Progenitor cell of endocrine pancreas (in vitro differentiated cells): ENCODE data around the gene MRPL55. TPM values are rescaled to one million over a fixed set of nuclear protein-coding genes. Genes with fewer than 3 reads are reported as not detected.

Experiments used
- DNase-seq: peaks from one replicate; pipeline ENCODE4 v3.0.0; 2021; ENCODE audit warnings: low spot score; ENCODE audit not compliant: unreplicated experiment
- H3K27ac Mint-ChIP-seq: 2 replicates; pipeline ENCODE4 v1.8.0; 2021; ENCODE audit warnings: mild to moderate bottlenecking, moderate library complexity, mixed read lengths
- H3K27me3 Mint-ChIP-seq: 2 replicates; pipeline ENCODE4 v1.8.0; 2021; ENCODE audit warnings: mixed read lengths
- H3K36me3 Mint-ChIP-seq: 2 replicates; pipeline ENCODE4 v1.8.0; 2022; ENCODE audit warnings: mixed read lengths; ENCODE audit not compliant: insufficient read depth
- H3K4me1 Mint-ChIP-seq: 2 replicates; pipeline ENCODE4 v1.8.0; 2021; ENCODE audit warnings: low read depth, mixed read lengths
- H3K4me3 Mint-ChIP-seq: 2 replicates; pipeline ENCODE4 v1.8.0; 2021; ENCODE audit warnings: low read depth, mild to moderate bottlenecking, moderate library complexity, mixed read lengths
- H3K9me3 Mint-ChIP-seq: 2 replicates; pipeline ENCODE4 v1.8.0; 2021; ENCODE audit warnings: low read depth, mixed read lengths
- CTCF ChIP-seq: fragments of 200-600 bp; sonication (generic); IDR thresholded peaks from one replicate; pipeline ENCODE4 v1.5.0; 2021; ENCODE audit warnings: antibody characterized with exemption, mild to moderate bottlenecking; ENCODE audit not compliant: unreplicated experiment
- total RNA-seq: library from RNA; stranded (reverse); gene quantifications from 2 replicates; pipeline ENCODE4 v1.2.1, GENCODE V29; 2021

Gene MRPL55
- total RNA-seq, 1 donor from 2014 or later, result 50.3 TPM

GRCh38 chr1:228102791-228103620 is 6.1 kb downstream of the MRPL55 start, which contains the start of gene C1orf35:
C1orf35 (minus strand) TSS chr1:228103325; CDS start chr1:228103227, 98 bp downstream.
- Mint-ChIP-seq H3K9me3 (no peaks in the 10 kb centered on the region), H3K4me1 (peaks cover 4% of the 10 kb centered on the region), H3K27ac (peak within 1 kb of the TSS; percentile 96), H3K4me3 (peak within 1 kb of the TSS; percentile 91), H3K36me3 (peaks cover 11% of the 10 kb centered on the region), H3K27me3 (no peaks in the 10 kb centered on the region)
- peak; percentile 93 for DNase-seq
- no peak for TF ChIP-seq CTCF

- Mint-ChIP-seq H3K4me1 (peaks cover 4% of the 10 kb centered on the region), H3K27ac (peak overlapping the region; percentile 13), H3K36me3 (peaks cover 12% of the 10 kb centered on the region), H3K4me3 (peak overlapping the region; percentile 91), H3K9me3 (no peaks in the 10 kb centered on the region), H3K27me3 (no peaks in the 10 kb centered on the region)
- peak; percentile 46 for DNase-seq
- peak; percentile 46 for TF ChIP-seq CTCF
These were observed 6.9 kb downstream of the MRPL55 start for GRCh38 chr1:228101994-228102790.

- DNase-seq, result no peak
- no peak for TF ChIP-seq CTCF
- H3K4me1 Mint-ChIP-seq, result peaks cover 4% of the 10 kb centered on the region
- H3K27me3 Mint-ChIP-seq, result no peaks in the 10 kb centered on the region
- no peaks in the 10 kb centered on the region for H3K9me3 Mint-ChIP-seq
- H3K36me3 Mint-ChIP-seq, result peaks cover 11% of the 10 kb centered on the region
- H3K27ac Mint-ChIP-seq, result no peak overlapping the region
- H3K4me3 Mint-ChIP-seq, result peak overlapping the region; percentile 65
These were observed 7.5 kb downstream of the MRPL55 start for GRCh38 chr1:228101614-228101993.

- DNase-seq, result no peak
- H3K36me3 Mint-ChIP-seq, result peaks cover 9% of the 10 kb centered on the region
- H3K27ac Mint-ChIP-seq, result peak overlapping the region; percentile 61
- H3K4me1 Mint-ChIP-seq, result peaks cover 4% of the 10 kb centered on the region
- H3K9me3 Mint-ChIP-seq, result no peaks in the 10 kb centered on the region
- peak overlapping the region; percentile 65 for H3K4me3 Mint-ChIP-seq
- no peak for TF ChIP-seq CTCF
- no peaks in the 10 kb centered on the region for H3K27me3 Mint-ChIP-seq
These were observed 8.1 kb downstream of the MRPL55 start for GRCh38 chr1:228100822-228101613.

GRCh38 chr1:228099331-228099732 is 9.8 kb downstream of the MRPL55 start:
- Mint-ChIP-seq H3K27me3 (no peaks in the 10 kb centered on the region), H3K36me3 (peaks cover 24% of the 10 kb centered on the region), H3K27ac (no peak overlapping the region), H3K9me3 (peaks cover 11% of the 10 kb centered on the region), H3K4me3 (no peak overlapping the region), H3K4me1 (peaks cover 4% of the 10 kb centered on the region)
- no peak for TF ChIP-seq CTCF
- DNase-seq, result no peak
